NCI-H128 (cell line): ENCODE data around the gene DNAH8.
"Not testable (repeated sequence)": the region's sequence is repeated elsewhere in the genome, so short reads cannot be mapped to it uniquely, and the experiment has no call there.

Experiments used
- DNase-seq: peaks from one replicate; lab custom pipeline; 2025; ENCODE audit not compliant: unreplicated experiment; lab: John Stamatoyannopoulos, UW

The DNAH8 gene

GRCh38 chr6:38836585-38836984 is 121.5 kb downstream of the DNAH8 start:
- no peak for DNase-seq

DNA sequence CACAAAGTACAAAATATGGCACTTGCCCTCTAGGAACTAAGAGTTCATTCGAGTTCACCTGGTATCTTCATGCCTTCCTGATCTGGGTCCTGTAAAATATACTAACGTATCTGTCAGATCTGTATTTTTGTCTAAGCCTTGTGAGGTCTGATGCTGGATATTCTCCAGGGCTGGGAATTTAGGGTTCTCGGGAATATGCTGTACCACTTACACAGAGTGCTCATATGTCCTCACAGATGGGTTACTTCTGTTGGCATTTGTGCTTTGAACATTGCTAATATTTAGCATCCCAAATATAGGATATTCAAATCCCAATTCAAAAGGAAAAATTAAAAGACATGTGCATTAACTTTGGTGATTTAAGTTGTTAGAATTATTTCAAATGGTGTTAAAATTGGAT is 122.0 kb downstream of the DNAH8 start:
- no peak for DNase-seq

- no peak for DNase-seq
Observed at GRCh38 chr6:38843798-38844197, 128.7 kb downstream of the DNAH8 start.

GRCh38 chr6:38845931-38846330 is 130.8 kb downstream of the DNAH8 start:
- DNase-seq, result no peak

GRCh38 chr6:38846361-38846760 is 131.2 kb downstream of the DNAH8 start:
- DNase-seq, result no peak

- no peak for DNase-seq
Observed at GRCh38 chr6:38846844-38847243, 131.7 kb downstream of the DNAH8 start.

GRCh38 chr6:38847497-38847896 is 132.4 kb downstream of the DNAH8 start:
- no peak for DNase-seq

- no peak for DNase-seq
Observed at GRCh38 chr6:38848760-38849159, 133.6 kb downstream of the DNAH8 start.

GRCh38 chr6:38852215-38852614 is 137.1 kb downstream of the DNAH8 start:
- no peak for DNase-seq

DNA sequence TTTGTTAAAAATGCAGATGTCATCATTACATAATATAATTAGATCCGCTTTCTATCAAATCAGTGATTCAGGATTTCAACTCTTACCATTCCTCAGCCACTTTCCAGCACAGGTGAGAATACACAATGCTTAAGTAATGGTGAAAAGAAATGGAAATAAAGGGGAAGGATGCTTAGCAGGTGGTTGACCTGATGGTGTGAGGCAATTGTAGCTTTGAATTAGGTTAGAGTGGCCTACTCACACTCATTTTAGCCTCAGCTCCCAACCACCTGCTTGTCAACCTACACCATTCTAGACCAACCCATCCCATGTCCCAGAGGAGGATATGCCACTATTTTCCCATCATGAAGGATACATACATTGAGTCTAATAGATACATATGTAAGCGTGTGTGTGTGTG is 138.1 kb downstream of the DNAH8 start:
- DNase-seq, result no peak

DNA sequence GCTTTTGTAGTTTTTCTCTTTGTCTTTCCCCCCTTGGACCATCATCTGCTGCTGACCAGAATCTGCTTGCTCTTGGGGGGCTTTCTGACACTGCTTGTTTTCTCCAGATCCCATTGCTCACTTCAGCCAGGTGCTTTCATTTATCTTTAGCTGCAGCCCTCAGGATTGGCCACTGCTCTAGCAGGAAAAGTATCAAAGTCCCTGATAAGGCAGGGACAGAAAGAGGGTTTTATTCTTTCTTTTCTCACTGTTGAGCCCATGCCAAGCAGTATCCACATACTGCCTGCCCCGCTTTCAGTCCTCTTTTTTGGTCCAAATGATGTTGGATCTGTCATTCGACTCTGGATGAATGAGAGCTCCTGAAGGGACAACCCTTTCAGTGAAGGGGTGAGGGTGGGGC is 141.4 kb downstream of the DNAH8 start:
- DNase-seq, result no peak

DNA sequence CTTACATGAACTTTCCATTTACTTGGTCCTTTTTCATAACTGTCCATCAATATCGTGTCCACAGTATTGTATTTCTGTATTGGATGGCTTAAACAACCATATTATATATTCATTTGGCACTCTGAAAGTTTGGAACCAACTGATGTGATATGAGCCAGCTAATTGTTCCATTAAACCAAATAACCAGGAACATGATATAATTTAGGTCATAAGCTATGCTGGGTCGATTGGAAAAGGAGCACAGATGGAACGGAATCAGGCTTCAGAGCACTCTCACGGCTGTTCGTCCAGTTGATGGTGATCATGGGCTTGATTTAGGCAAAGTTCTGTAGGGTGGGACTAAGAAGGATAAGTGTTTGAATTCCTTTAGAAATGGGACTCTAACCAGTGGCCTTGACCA is 142.7 kb downstream of the DNAH8 start:
- DNase-seq, result no peak

- DNase-seq, result no peak
Observed at GRCh38 chr6:38860041-38860440, 144.9 kb downstream of the DNAH8 start.

DNA sequence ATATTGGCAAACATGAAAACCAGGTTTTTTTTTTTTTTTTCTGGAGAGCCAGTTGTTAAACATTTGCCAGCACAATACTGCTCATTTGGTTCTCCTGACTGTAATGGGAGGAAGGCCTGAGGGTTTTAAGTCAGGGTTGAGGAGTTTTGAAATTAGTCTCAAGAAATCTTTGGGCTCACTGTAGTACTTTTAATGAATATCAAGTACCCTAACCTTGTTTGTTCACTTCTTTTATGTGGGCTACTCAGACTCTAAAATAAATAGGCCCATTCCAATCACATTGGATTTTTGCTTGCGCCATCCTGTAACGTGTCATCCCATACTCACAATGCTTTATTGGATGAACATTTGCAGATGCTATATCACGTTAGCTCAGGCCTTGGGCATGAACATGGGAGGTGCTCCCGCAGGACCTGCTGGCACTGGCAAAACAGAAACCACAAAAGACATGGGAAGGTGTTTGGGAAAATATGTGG is 146.9 kb downstream of the DNAH8 start:
- no peak for DNase-seq

DNA sequence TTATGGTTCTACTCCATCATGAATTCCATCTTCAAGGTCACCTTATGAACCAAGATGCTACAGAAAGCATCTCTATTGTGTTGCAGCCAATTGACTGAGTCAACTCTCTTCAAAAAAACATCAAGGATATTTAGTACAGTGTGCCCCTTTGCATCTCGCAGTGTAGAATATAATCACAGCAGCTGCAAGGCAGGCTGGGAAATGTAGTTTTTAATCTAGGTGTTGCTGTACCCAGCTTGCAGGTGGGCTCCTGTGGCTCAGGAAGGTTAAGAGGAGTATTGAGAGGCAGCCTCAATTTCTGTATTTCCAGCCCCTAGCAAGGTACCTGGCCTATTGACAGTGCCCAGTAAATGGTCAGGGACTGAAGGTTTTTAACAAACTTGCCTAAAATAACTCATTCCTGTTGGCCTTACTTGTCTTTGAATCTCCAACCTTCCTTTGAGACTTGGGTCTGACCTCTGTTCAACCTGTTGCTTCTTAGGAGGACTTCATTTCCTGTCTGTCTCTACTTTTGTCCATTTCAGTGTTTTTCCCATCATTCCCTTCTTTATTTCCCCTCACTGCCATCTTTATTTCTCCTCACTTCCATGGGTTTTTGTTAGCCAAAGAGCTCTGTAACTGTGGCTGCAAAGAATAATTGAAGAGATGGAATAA is 150.5 kb downstream of the DNAH8 start:
- DNase-seq, result no peak

DNA sequence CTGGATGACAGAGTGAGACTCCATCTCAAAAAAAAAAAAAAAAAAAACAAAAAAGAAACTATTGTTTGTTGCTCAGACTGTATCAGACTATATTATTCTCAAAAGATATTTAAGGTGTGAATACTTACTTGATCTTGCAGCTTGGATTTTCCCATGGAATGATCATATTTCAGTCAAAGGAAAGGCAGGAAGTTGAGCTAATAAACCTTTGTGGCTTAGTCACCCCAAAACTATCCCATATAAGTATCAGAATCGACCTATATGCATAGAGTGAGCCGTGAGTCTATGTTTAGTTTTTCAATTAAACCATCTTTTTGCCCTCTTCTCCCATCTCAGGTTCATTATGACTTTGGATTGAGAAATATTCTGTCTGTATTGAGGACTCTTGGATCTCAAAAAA is 152.6 kb downstream of the DNAH8 start:
- no peak for DNase-seq

- DNase-seq, result peak; percentile 17
Observed at GRCh38 chr6:38871741-38872568, 156.8 kb downstream of the DNAH8 start.

DNA sequence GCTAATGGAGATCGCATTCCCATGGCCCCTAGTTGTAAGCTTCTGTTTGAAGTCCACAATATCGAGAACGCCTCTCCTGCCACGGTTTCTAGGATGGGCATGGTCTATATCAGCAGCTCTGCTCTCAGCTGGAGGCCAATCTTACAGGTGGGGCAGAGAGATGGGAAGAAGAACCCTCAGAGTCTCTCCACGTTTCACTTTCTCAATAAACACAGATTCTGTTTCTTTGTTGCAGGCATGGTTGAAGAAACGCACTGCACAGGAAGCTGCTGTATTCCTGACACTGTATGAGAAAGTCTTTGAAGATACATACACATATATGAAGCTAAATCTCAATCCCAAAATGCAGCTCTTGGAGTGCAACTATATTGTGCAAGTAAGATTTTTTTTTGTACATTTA is 157.9 kb downstream of the DNAH8 start:
- no peak for DNase-seq

GRCh38 chr6:38873816-38874215 is 158.7 kb downstream of the DNAH8 start:
- not testable (repeated sequence) for DNase-seq

DNA sequence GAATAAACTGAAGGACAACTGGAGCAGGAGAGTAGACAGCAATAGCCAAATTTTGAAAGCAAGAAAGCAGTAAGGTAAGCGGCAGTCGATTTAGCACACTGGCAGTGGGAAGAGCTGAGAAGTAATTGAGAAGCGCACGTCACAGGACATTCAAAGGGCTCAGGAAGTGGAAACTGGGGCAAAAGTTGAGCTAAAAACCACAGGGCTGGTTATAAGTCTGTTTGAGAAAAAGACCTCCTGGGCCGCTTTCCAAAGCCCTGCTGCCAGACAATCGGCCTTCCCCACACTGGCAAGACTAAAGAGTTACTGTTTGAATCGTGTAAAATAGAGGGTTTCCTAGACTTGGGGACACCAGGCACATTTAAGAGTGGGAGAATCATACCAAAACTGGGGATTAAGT is 161.4 kb downstream of the DNAH8 start:
- no peak for DNase-seq

GRCh38 chr6:38877721-38878120 is 162.6 kb downstream of the DNAH8 start:
- DNase-seq, result no peak

DNA sequence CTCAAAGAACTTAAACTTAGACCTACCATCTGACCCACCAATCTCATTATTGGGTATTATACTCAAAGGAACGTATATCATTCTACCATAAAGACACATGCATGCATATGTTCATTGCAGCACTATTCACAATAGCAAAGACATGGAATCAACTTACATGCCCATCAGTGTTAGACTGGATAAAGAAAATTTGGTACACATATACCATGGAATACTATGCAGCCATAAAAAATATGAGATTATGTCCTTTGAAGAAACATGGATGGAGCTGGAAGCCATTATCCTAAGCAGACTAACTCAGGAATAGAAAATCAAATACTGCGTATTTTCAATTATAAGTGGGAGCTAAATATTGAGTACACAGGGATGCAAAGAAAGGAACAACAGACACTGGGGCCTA is 167.0 kb downstream of the DNAH8 start:
- DNase-seq, result no peak

DNA sequence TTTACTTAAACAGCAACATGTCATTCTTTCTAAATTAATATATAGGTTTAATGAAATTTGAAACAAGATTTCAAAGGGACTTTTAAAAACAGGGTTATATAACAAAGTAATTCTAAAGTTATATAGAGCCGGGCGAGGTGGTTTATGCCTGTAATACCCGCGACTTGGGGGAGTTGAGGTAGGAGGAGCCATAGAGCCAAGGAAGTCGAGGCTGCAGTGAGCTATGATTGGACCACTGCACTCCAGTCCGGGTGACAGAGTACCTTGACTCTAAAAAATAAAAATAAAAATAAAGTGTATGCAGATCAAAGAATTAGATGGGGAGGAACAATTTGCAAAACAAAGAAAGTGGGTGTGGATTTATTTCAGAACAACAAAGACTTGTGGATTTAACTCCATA is 182.4 kb downstream of the DNAH8 start:
- DNase-seq, result no peak
